GM12873 (cell line): ENCODE measurements around the gene MRGPRF.

Source experiments
- TF ChIP-seq, protein P1 (sequence below): IDR thresholded peaks from 2 replicates; pipeline ENCODE4 v1.5.1; 2012; ENCODE audit warnings: low read depth, mild to moderate bottlenecking, moderate library complexity, low read length, control low read depth; ENCODE audit not compliant: insufficient read depth; ENCODE audit errors: missing control alignments

The MRGPRF gene

DNA sequence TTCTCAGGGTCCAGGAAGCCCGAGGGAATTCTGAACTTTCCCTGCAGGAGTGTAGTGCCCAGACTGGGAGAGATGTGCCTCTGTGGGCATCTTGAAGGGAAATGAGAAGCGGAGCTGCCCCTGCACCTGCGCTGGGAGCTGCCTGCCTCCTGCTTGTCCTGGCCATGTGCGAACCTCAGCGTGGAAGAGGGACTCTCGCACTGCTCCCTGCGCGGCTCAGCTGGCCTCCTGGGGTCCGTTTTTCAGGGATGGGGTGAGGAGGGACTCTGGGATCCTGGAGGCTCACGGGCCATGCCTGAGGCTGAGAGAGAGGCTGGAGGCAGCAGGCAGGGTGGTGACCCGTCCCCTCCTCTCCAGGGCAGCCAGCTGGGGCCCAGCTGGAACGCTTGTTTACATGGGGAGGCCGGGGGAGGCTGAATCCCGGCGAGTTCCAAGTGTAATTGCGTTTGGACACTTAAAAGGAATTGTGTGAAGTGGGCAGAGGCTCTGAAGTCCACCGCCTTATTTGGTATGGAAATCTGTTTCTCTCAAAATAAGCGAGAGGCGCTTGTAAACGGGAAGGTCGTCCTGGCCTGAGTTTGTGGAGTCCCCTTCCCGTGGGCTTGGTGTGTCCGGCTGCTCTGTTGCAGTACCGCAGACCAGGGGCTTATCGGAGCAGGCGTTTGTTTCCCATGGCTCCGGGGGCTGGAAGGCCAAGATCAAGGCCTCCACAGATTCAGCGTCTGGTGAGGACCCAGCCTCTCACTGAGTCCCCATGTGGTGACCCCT lies 1.2 kb upstream of the MRGPRF start:
- TF ChIP-seq, protein P1, sequence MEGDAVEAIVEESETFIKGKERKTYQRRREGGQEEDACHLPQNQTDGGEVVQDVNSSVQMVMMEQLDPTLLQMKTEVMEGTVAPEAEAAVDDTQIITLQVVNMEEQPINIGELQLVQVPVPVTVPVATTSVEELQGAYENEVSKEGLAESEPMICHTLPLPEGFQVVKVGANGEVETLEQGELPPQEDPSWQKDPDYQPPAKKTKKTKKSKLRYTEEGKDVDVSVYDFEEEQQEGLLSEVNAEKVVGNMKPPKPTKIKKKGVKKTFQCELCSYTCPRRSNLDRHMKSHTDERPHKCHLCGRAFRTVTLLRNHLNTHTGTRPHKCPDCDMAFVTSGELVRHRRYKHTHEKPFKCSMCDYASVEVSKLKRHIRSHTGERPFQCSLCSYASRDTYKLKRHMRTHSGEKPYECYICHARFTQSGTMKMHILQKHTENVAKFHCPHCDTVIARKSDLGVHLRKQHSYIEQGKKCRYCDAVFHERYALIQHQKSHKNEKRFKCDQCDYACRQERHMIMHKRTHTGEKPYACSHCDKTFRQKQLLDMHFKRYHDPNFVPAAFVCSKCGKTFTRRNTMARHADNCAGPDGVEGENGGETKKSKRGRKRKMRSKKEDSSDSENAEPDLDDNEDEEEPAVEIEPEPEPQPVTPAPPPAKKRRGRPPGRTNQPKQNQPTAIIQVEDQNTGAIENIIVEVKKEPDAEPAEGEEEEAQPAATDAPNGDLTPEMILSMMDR = no peak

DNA sequence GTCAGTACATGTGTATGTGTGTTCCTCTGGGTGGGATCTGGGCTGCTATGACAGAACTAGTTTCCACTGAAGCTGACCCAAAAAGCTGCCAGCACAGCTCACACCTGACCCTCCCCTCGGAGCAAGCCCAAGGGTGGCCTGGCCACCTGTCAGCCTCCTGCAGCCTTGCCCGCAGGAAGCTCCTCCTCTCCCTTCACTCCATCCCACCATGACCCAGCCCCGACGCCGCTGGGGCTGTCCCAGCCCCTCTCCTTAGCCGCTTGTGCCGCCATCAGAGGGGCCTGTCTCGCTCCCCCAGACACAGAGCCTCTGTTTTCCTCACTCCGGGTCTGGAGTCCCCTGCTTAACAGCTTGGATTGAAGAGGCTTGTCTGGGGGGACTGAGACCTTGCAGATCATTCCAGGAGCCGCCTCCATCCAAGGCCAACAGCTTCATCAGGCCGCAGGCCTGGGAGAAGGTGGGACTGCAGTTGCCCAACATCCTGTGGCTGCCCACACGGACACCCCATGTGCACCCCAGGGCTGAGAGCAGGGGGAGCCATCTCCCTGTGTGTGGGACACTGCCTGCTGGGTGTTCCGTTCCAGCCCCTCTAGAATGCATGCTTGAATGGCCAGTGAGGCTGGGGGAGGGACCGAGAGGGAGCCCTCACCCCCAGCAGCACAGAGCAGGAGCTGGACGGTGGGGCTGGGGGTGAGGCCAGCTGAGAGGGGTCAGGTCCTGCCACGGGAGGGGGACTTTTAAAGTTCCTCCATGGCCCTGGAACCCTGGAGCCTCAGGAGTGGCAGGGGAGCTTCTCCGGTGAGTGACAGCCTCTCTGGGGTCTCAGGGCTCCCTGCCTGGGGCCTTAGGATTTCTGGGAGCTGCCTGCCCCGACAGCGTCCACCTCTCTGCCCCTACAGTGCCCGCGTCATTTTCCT lies 696 bp downstream of the MRGPRF start:
- TF ChIP-seq, protein P1 = no peak

DNA sequence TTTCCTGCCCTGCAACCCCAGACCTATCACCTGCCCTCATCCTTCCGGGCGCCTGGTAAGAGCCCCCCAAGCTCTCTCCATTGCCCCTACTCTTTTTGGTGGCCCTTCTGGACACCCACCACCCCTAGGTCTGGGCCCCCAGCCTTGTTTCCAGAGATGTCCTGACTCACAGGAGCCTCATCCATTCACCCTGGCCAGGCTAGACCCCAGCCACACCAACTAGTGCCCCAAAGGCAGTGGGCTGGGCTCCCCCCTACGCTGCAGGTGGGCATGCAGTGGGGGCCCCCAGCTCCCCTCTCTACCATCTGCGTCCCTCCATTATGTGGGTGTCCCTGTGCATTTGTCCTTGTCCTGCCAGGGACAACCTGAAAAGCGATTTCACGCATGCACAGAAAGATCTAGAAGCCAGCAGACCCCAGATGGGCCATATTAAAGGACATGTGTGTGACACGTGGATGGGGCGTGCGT lies 1.4 kb downstream of the MRGPRF start:
- TF ChIP-seq, protein P1 = no peak

DNA sequence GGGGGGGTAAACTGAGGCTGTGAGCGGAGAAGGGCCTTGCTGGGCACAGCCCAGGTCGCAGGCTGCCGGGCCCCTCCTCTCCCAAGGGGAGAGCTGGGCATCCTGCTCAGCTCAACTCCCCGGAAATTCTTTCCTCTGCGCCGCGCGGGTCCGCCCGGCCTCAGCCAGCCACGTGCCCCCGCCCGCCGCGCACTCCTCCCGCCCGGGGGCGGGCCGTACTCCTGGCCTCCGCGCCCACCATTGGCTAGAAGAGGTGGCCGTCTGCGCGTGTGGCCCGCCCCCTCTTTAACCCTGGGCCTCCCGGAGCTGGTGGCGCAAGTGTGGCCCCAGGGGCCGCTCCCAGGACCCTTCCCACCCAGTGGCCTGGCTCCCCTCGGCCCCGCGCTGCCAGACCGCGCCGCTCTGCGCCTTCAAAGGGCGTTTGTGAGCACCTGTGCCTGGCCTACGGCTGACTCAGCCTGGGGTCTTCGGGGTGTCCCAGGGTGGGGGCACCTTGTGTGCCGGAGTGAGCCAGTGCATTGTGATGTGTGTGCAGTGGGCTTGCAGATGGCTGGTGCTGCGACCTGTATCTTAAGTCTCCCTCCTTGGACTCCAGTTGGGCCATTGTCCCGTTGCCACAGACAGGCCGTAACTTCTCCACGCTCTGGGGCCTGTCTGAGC lies 2.0 kb downstream of the MRGPRF start:
- TF ChIP-seq, protein P1 = no peak

DNA sequence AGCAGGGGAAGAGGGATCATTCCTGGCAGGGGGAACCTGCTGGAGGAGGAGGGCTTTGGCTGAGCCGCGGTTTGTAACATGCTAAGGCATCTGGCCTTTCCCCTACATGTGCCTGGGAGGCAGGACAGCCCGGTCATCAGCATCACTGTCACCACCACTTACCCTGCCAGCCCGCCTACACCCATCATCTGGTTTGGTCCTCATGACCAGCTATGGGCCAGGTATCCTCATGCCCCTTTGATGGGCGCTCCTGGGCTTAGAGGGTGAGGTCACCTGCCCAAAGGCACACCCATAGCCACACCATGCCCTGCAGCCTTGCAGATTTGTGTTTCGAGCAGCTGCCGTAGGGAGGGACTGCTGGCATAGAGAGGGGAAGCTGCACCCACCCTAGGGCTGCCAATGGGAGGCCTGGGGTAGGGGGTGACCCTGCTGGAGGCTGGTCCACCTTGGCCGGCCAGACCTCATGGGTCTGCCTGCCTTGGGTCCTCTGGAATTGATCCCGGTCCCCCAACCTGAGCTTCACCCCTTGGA lies 2.6 kb downstream of the MRGPRF start:
- TF ChIP-seq, protein P1 = no peak

DNA sequence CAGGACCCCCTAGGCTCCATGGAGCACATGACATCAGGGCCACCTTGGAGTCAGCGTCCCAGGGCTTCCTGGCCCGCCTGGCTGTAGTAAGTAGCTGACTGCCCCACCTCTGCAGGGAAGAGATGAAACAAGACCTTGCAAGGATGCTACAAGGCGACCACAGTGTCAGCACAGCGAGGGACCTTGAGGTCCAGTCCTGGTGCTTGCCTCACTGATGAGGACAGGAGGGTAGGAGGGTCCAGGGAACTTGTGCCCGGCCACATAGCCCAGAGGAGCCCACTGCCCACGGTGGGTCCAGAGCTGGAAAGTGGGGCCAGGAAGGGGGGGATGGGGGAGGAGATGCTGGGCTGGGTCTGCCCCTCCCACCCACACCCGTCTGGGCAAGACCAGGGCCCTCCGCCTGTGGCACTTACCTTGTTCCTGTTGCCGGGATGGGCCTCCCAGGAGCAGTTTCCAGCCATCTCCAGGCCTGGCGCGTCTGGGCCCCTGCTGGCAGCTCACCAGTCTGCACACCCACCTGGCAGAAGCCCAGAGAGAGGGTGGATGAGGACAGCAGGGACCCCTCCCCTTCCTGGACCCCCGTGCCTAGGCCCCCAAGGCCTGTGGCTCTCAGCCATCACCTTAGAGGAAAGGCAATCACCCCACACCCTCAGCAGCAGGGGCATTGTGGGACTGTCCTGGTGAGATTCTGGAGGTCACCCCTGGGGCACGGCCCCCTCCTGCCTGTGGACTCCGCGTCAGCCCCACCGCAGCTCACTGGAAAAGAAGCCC lies 3.4 kb downstream of the MRGPRF start:
- TF ChIP-seq, protein P1 = no peak
